GM19193 (cell line): ENCODE results near the gene PINK1.

Experiments used
- POLR2A ChIP-seq: IDR thresholded peaks from 4 replicates; pipeline ENCODE4 v1.6.1; 2011; ENCODE audit not compliant: insufficient read depth, insufficient read length; ENCODE audit errors: extremely low read depth

Gene PINK1

DNA sequence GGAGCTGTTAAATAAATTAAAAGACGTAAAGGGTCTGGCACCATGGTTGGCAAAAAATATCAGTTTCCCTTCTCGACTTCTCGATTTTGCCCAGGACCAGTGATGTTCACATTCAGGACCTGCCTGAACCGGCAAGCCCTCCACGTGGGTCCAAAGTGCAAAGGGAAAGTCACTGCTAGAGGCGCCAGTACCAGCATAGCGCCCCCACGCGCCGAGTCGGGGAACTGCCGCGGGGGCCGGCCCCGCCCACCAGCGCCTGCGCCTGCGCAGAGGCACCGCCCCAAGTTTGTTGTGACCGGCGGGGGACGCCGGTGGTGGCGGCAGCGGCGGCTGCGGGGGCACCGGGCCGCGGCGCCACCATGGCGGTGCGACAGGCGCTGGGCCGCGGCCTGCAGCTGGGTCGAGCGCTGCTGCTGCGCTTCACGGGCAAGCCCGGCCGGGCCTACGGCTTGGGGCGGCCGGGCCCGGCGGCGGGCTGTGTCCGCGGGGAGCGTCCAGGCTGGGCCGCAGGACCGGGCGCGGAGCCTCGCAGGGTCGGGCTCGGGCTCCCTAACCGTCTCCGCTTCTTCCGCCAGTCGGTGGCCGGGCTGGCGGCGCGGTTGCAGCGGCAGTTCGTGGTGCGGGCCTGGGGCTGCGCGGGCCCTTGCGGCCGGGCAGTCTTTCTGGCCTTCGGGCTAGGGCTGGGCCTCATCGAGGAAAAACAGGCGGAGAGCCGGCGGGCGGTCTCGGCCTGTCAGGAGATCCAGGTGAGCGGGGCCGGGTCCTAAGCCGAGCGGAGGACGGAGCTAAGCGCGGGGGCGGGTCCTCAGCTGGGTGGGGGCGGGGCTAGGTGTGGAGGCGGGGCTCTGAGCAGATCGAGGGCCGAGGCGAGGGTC, at the start of gene PINK1:
PINK1 (plus strand) TSS at position 269 of the 875 bp plus-strand sequence; CDS start at position 360, 91 bp downstream.
- peak; percentile 22 for TF ChIP-seq POLR2A

- TF ChIP-seq POLR2A: no peak
Observed at GRCh38 chr1:20584890-20585289, 48.4 kb upstream of the PINK1 start.

DNA sequence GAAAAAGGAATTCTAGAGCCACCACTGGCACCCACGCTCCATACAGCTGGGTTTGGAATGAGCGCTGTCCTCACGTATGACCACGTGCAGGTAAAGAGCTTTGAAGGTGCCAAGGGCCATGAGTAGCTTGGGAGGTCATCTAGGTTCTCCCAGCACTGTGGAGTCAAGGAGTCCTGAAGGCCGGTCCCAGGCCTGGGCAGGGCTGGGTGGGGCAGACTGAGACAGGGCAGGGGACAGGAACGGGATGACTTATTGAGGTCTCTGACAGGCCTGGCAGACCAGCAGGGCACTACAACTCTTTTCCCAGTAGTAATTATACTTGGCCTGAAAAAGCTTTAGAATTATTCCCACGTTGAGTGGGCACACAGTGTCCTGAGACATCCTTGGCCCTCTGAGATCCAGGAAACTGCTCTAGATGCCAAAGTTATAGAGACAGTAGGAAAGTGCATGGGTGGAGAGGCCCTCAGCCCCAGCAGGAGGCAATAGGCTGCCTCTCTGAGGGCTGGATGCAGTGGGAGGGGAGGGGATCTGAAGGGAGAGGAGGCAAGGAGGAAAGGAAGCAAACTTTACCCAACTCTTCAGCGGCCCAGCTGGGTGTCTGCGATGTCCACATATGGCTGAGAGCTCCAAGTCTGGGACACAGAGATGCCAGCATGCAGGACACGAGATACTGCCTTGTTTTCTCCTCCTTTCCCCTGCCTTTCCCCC, 46.2 kb upstream of the PINK1 start:
- TF ChIP-seq POLR2A: no peak

GRCh38 chr1:20587661-20588053, 45.6 kb upstream of the PINK1 start:
- no peak for TF ChIP-seq POLR2A

DNA sequence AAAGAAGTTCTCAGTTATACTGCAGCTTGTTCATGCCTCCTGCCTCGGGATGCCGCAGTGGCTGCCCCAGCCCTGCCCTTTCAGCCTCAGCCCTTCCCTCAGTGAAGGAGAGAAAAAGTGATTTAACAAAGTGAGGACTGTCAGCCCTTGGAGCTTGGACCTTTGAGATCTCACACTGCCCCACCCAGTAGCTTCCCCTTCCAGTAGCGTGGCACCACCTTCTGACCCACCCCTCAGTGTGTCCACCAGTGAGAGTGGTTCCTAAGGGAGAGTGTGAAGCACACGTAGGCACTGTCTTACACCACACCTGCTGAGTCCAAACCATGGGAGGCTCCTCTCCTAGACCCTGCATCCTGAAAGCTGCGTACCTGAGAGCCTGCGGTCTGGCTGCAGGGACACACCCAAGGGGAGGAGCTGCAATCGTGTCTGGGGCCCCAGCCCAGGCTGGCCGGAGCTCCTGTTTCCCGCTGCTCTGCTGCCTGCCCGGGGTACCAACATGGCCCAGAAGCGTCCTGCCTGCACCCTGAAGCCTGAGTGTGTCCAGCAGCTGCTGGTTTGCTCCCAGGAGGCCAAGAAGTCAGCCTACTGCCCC, 44.5 kb upstream of the PINK1 start, which contains the start of gene CDA:
CDA (plus strand) TSS at position 464 of the 592 bp plus-strand sequence; CDS start at position 497, 33 bp downstream.
- no peak for TF ChIP-seq POLR2A

- no peak for TF ChIP-seq POLR2A
Observed at GRCh38 chr1:20589331-20590278, 43.7 kb upstream of the PINK1 start.

GRCh38 chr1:20590306-20590777, 42.9 kb upstream of the PINK1 start:
- TF ChIP-seq POLR2A: no peak

DNA sequence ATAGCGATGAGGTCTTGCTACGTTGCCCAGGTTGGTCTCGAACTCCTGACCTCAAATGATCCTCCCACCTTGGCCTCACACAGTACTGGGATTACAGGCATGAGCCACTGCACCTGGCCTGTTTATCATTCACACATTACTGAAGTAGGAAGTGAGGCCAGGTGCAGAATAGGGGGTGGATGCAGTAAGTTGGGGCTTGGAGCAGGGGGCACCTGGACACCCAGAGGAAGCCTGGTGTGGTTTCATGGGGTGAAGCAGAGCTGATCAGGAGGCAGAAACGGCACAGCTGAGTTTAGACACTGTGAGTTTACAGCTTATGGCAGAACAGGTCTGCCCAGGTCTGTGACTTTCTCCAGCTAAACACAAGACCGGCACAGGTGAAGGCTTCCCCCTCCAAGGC, 39.5 kb upstream of the PINK1 start:
- no peak for TF ChIP-seq POLR2A

DNA sequence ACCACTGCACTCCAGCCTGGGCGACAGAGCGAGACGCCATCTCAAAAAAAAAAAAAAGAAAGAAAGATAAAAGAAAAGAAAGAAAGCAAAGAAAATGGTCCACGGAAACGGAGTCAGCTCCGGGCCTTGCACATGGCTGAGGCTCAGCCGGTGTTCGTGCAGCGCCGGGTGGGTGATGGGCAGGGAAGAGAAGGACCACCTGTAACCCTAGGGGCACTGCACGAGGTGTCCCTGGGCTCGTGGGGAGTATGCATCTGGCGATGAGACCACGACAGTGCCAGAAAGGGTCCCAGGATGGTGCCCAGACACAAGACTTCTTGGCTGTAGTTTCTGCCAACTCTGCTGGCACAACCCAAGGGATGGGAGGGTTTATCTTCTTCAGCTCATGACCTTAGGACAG, 38.5 kb upstream of the PINK1 start:
- no peak for TF ChIP-seq POLR2A

GRCh38 chr1:20596106-20596505, 37.2 kb upstream of the PINK1 start:
- TF ChIP-seq POLR2A: no peak

DNA sequence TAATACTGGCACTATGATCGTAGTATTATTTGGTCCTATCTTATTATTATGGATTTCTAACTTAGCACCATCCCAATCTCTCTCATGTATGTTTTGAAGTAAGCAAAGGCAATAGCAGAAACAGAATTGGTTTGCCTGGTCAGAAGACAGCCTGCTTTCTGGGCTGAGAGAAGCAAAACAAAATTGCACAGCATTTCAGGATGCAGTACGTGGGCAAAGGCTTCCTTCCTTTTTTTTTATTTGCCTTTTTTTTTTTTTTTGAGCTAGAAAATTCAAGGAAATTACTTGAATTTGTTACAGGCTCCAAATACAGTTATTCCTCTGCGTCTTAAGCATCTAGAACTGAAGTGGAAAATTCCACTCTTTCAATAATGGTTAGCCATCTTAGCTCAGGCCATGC, 35.6 kb upstream of the PINK1 start:
- no peak for TF ChIP-seq POLR2A

GRCh38 chr1:20600156-20600555, 33.1 kb upstream of the PINK1 start:
- no peak for TF ChIP-seq POLR2A

GRCh38 chr1:20601129-20601825, 32.0 kb upstream of the PINK1 start:
- no peak for TF ChIP-seq POLR2A
